Duodenal mucosa (tissue), 2 donors: ENCODE results near the gene CDC42SE2.

Experiments
- H3K27ac ChIP-seq: one replicate; pipeline ENCODE4 v1.7.0; 2013; ENCODE audit warnings: low read depth, low read length
- H3K27me3 ChIP-seq, 2 donors: one replicate each; pipeline ENCODE4 v1.7.0; 2013; ENCODE audit warnings: low read length in 2 of 2, control low read depth in 1 of 2; ENCODE audit not compliant: insufficient read depth in 2 of 2, control insufficient read depth in 1 of 2
- H3K36me3 ChIP-seq, 2 donors: one replicate each; pipeline ENCODE4 v1.7.0; 2013; ENCODE audit warnings: low read length in 2 of 2, control low read depth in 1 of 2; ENCODE audit not compliant: insufficient read depth in 2 of 2, control insufficient read depth in 1 of 2
- H3K4me1 ChIP-seq, 2 donors: one replicate each; pipeline ENCODE4 v1.7.0; 2013; ENCODE audit warnings: low read length in 2 of 2, control low read depth in 1 of 2; ENCODE audit not compliant: insufficient read depth in 2 of 2, control insufficient read depth in 1 of 2
- H3K4me3 ChIP-seq, 2 donors: one replicate each; pipeline ENCODE4 v1.7.0; 2013; ENCODE audit warnings: low read length in 2 of 2, low read depth in 1 of 2
- H3K9ac ChIP-seq, 2 donors: one replicate each; pipeline ENCODE4 v1.7.0; 2013; ENCODE audit warnings: low read length in 2 of 2, low read depth in 1 of 2
- H3K9me3 ChIP-seq, 2 donors: one replicate each; pipeline ENCODE4 v1.7.0; 2013; ENCODE audit warnings: low read length in 2 of 2, control low read depth in 1 of 2; ENCODE audit not compliant: control insufficient read depth in 1 of 2

CDC42SE2 gene

GRCh38 chr5:131282235-131282634, 18.4 kb downstream of the CDC42SE2 start:
- peak overlapping the region; percentile 64 for H3K27ac ChIP-seq
- H3K4me3 ChIP-seq = peak overlapping the region; percentile 28 to 36
- peaks cover 37 to 46% of the 10 kb centered on the region in 2 donors for H3K4me1 ChIP-seq

GRCh38 chr5:131285703-131286399, 22.0 kb downstream of the CDC42SE2 start:
- peaks cover 33 to 34% of the 10 kb centered on the region in 2 donors for H3K4me1 ChIP-seq
- no peak overlapping the region for H3K27ac ChIP-seq
- no peaks in the 10 kb centered on the region for H3K27me3 ChIP-seq
- H3K36me3 ChIP-seq = peaks cover 0 to 2% of the 10 kb centered on the region in 2 donors
- H3K4me3 ChIP-seq = no peak overlapping the region
- no peaks in the 10 kb centered on the region for H3K9me3 ChIP-seq
- no peak overlapping the region for H3K9ac ChIP-seq

More at GRCh38 chr5:131282235-131282634, 18.4 kb downstream of the CDC42SE2 start:
- Histone ChIP-seq H3K9me3 (no peaks in the 10 kb centered on the region), H3K9ac (peak overlapping the region; percentile 20 to 70), H3K27me3 (no peaks in the 10 kb centered on the region), H3K36me3 (no peaks in the 10 kb centered on the region)

DNA sequence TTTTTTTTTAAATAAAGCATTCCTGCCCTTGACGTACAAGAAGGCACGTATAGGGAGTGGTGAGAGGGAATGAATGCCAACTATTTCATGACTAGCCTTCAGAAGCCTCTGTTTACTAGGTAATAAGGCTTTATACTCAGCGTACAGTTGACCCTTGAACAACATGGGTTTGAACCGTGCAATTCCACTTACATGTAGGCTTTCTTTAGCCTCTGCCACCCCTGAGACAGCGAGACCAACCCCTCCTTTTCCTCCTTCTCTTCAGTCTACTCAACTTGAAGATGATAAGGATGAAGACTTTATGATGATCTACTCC, 22.5 kb downstream of the CDC42SE2 start:
- no peaks in the 10 kb centered on the region for H3K9me3 ChIP-seq
- no peaks in the 10 kb centered on the region for H3K27me3 ChIP-seq
- H3K27ac ChIP-seq = no peak overlapping the region

GRCh38 chr5:131288328-131288727, 24.5 kb downstream of the CDC42SE2 start:
- H3K9me3 ChIP-seq = no peaks in the 10 kb centered on the region
- no peaks in the 10 kb centered on the region for H3K27me3 ChIP-seq
- no peak overlapping the region for H3K27ac ChIP-seq
- peaks cover 23 to 24% of the 10 kb centered on the region in 2 donors for H3K4me1 ChIP-seq
- H3K9ac ChIP-seq = no peak overlapping the region
- H3K36me3 ChIP-seq = peaks cover 0 to 2% of the 10 kb centered on the region in 2 donors
- no peak overlapping the region for H3K4me3 ChIP-seq

More for the DNA sequence above, 22.5 kb downstream of the CDC42SE2 start:
- Histone ChIP-seq H3K4me1 (peaks cover 28 to 29% of the 10 kb centered on the region in 2 donors), H3K36me3 (peaks cover 0 to 2% of the 10 kb centered on the region in 2 donors), H3K9ac (no peak overlapping the region), H3K4me3 (peak overlapping the region in 1 of 2 donors; percentile 38)

- H3K27ac ChIP-seq = no peak overlapping the region
- H3K4me3 ChIP-seq = no peak overlapping the region
- no peaks in the 10 kb centered on the region for H3K27me3 ChIP-seq
- no peak overlapping the region for H3K9ac ChIP-seq
- H3K4me1 ChIP-seq = peaks cover 19 to 27% of the 10 kb centered on the region in 2 donors
- peaks cover 0 to 2% of the 10 kb centered on the region in 2 donors for H3K36me3 ChIP-seq
- no peaks in the 10 kb centered on the region for H3K9me3 ChIP-seq
These were observed 25.9 kb downstream of the CDC42SE2 start for GRCh38 chr5:131289738-131290137.

- Histone ChIP-seq H3K9me3 (no peaks in the 10 kb centered on the region), H3K27ac (no peak overlapping the region), H3K4me3 (no peak overlapping the region), H3K9ac (no peak overlapping the region), H3K27me3 (no peaks in the 10 kb centered on the region), H3K36me3 (no peaks in the 10 kb centered on the region), H3K4me1 (peaks cover 0 to 4% of the 10 kb centered on the region in 2 donors)
These were observed 32.4 kb downstream of the CDC42SE2 start for GRCh38 chr5:131296213-131296672.

DNA sequence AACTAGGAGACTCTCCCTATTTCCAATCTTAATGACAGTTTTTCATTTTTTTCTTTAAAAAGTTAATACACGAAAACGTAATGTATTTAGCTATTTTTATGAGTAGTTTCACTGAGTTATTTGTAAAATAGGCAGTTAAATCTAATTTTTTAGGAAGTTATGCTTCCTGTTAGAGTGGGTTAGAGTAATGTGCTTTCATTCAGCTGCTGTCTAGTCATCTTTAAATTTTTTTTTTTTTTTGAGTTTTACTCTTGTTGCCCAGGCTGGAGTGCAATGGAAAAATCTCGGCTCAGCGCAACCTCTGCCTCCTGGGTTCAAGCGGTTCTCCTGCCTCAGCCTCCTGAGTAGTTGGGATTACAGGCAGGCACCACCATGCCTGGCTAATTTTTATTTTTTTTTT, 34.0 kb downstream of the CDC42SE2 start:
- no peaks in the 10 kb centered on the region for H3K36me3 ChIP-seq
- H3K4me3 ChIP-seq = no peak overlapping the region
- H3K4me1 ChIP-seq = peaks cover 0 to 8% of the 10 kb centered on the region in 2 donors
- no peak overlapping the region for H3K9ac ChIP-seq
- no peaks in the 10 kb centered on the region for H3K27me3 ChIP-seq
- no peak overlapping the region for H3K27ac ChIP-seq
- no peaks in the 10 kb centered on the region for H3K9me3 ChIP-seq

- Histone ChIP-seq H3K4me3 (no peak overlapping the region), H3K9me3 (no peaks in the 10 kb centered on the region), H3K36me3 (no peaks in the 10 kb centered on the region), H3K4me1 (peaks cover 0 to 11% of the 10 kb centered on the region in 2 donors), H3K27ac (no peak overlapping the region), H3K27me3 (no peaks in the 10 kb centered on the region), H3K9ac (no peak overlapping the region)
These were observed 35.6 kb downstream of the CDC42SE2 start for GRCh38 chr5:131299465-131299864.

GRCh38 chr5:131302506-131302905, 38.7 kb downstream of the CDC42SE2 start:
- Histone ChIP-seq H3K4me3 (no peak overlapping the region), H3K4me1 (peaks cover 3 to 14% of the 10 kb centered on the region in 2 donors), H3K9me3 (no peaks in the 10 kb centered on the region), H3K9ac (no peak overlapping the region), H3K27me3 (no peaks in the 10 kb centered on the region), H3K27ac (no peak overlapping the region), H3K36me3 (no peaks in the 10 kb centered on the region)

- no peaks in the 10 kb centered on the region for H3K36me3 ChIP-seq
These were observed 39.7 kb downstream of the CDC42SE2 start for GRCh38 chr5:131303537-131303936.

More at GRCh38 chr5:131303537-131303936, 39.7 kb downstream of the CDC42SE2 start:
- Histone ChIP-seq H3K27ac (no peak overlapping the region), H3K9ac (no peak overlapping the region), H3K9me3 (no peaks in the 10 kb centered on the region), H3K4me1 (peaks cover 3 to 14% of the 10 kb centered on the region in 2 donors), H3K27me3 (no peaks in the 10 kb centered on the region), H3K4me3 (no peak overlapping the region)
